CD8-positive, alpha-beta memory T cell (primary cell): ENCODE measurements around the gene PEX11G. TPM values are rescaled to one million over a fixed set of nuclear protein-coding genes. Genes with fewer than 3 reads are reported as not detected.

Source experiments
- CTCF ChIA-PET: fragments of 350-600 bp; sonication (Branson Sonifier 250); formaldehyde crosslinking; loops from one replicate; lab custom pipeline; 2021; ENCODE audit warnings: antibody characterized with exemption; lab: Charles Lee
- POLR2A ChIA-PET: fragments of 350-600 bp; sonication (Branson Sonifier 250); formaldehyde crosslinking; loops from one replicate; lab custom pipeline; 2021; ENCODE audit warnings: antibody characterized with exemption; lab: Charles Lee
- DNase-seq, 5 donors: peaks; one replicate each; pipeline versions ENCODE4 v3.0.0 to v3.0.0-alpha.2; 2020 to 2022; ENCODE audit warnings: mixed read lengths in 1 of 5
- H3K27ac ChIP-seq: one replicate; pipeline ENCODE4 v1.7.0; 2013; ENCODE audit warnings: low read depth, mild to moderate bottlenecking, low read length, moderate library complexity
- H3K27me3 ChIP-seq: 2 replicates; pipeline ENCODE4 v1.7.0; 2013; ENCODE audit warnings: low read length, mild to moderate bottlenecking; ENCODE audit not compliant: insufficient read depth, poor library complexity, severe bottlenecking
- H3K36me3 ChIP-seq: 2 replicates; pipeline ENCODE4 v1.7.0; 2013; ENCODE audit warnings: mild to moderate bottlenecking, low read length, moderate library complexity; ENCODE audit not compliant: insufficient read depth
- H3K4me1 ChIP-seq: 2 replicates; pipeline ENCODE4 v1.7.0; 2013; ENCODE audit warnings: mild to moderate bottlenecking, low read length, moderate library complexity; ENCODE audit not compliant: insufficient read depth
- H3K4me3 ChIP-seq: 2 replicates; pipeline ENCODE4 v1.7.0; 2013; ENCODE audit warnings: mild to moderate bottlenecking, low read length
- H3K9me3 ChIP-seq: 2 replicates; pipeline ENCODE4 v1.7.0; 2013; ENCODE audit warnings: mild to moderate bottlenecking, low read length
- H3K27ac Mint-ChIP-seq, 8 donors: one replicate each; pipeline ENCODE4 v1.8.0; 2020 to 2021; ENCODE audit warnings: mixed read lengths in 8 of 8, mild to moderate bottlenecking in 6 of 8, inconsistent platforms in 3 of 8, moderate library complexity in 3 of 8
- H3K27me3 Mint-ChIP-seq, 2 donors: one replicate each; pipeline ENCODE4 v1.8.0; 2020 to 2021; ENCODE audit warnings: mixed read lengths in 2 of 2, mild to moderate bottlenecking in 1 of 2, moderate library complexity in 1 of 2
- H3K36me3 Mint-ChIP-seq, 3 donors: one replicate each; pipeline ENCODE4 v1.8.0; 2020 to 2021; ENCODE audit warnings: mixed read lengths in 3 of 3, inconsistent platforms in 1 of 3, mild to moderate bottlenecking in 1 of 3
- H3K4me1 Mint-ChIP-seq, 3 donors: one replicate each; pipeline ENCODE4 v1.8.0; 2020 to 2021; ENCODE audit warnings: mixed read lengths in 3 of 3, inconsistent platforms in 1 of 3, mild to moderate bottlenecking in 1 of 3
- H3K4me3 Mint-ChIP-seq, 7 donors: one replicate each; pipeline ENCODE4 v1.8.0; 2020 to 2021; ENCODE audit warnings: mixed read lengths in 7 of 7, mild to moderate bottlenecking in 6 of 7, moderate library complexity in 4 of 7, inconsistent platforms in 2 of 7
- H3K9me3 Mint-ChIP-seq, 5 donors: one replicate each; pipeline ENCODE4 v1.8.0; 2020 to 2022; ENCODE audit warnings: mixed read lengths in 5 of 5, mild to moderate bottlenecking in 3 of 5, moderate library complexity in 2 of 5, inconsistent platforms in 1 of 5
- polyA plus RNA-seq: library from polyadenylated mRNA; unstranded; fragments of 300-500 nt; fragmentation: Illumina TruSeq; gene quantifications from one replicate; pipeline ENCODE4 v1.2.3, GENCODE V29; 2021
- total RNA-seq, 2 experiments: library from RNA; stranded (reverse); gene quantifications; one replicate each; pipeline ENCODE4 v1.2.3, GENCODE V29; 2021

The PEX11G gene
- total and polyA plus RNA-seq, 3 experiments from 2014 or later, result 0.94 to 1.7 (median 0.95) TPM

GRCh38 chr19:7516878-7517277 is 28.0 kb upstream of the PEX11G start:
- H3K9me3 Mint-ChIP-seq, result peaks cover 0 to 1% (median 0%) of the 10 kb centered on the region in 5 donors
- no peak for DNase-seq
- Histone ChIP-seq H3K36me3 (no peaks in the 10 kb centered on the region), H3K27me3 (no peaks in the 10 kb centered on the region), H3K4me1 (peaks cover 8% of the 10 kb centered on the region), H3K9me3 (no peaks in the 10 kb centered on the region), H3K4me3 (no peak overlapping the region), H3K27ac (peak overlapping the region; percentile 4)
- CTCF ChIA-PET, result interaction anchor here (1.4 to 1.5 kb wide), 2 partner anchors 52 to 415 kb away, joined by 4 read pairs; no protein-coding TSS in a partner anchor
- H3K36me3 Mint-ChIP-seq, result peaks cover 0 to 2% (median 0%) of the 10 kb centered on the region in 3 donors
- peaks cover 17 to 20% (median 17%) of the 10 kb centered on the region in 3 donors for H3K4me1 Mint-ChIP-seq
- peak overlapping the region in 4 of 8 donors; percentile 32 to 80 (median 61) for H3K27ac Mint-ChIP-seq
- POLR2A ChIA-PET, result interaction anchor here (0.5 kb wide), 1 partner anchor 36 kb away, joined by 5 read pairs; no protein-coding TSS in a partner anchor
- H3K4me3 Mint-ChIP-seq, result peak overlapping the region; percentile 68 to 82 (median 79)
- H3K27me3 Mint-ChIP-seq, result peaks cover 18 to 20% of the 10 kb centered on the region in 2 donors

DNA sequence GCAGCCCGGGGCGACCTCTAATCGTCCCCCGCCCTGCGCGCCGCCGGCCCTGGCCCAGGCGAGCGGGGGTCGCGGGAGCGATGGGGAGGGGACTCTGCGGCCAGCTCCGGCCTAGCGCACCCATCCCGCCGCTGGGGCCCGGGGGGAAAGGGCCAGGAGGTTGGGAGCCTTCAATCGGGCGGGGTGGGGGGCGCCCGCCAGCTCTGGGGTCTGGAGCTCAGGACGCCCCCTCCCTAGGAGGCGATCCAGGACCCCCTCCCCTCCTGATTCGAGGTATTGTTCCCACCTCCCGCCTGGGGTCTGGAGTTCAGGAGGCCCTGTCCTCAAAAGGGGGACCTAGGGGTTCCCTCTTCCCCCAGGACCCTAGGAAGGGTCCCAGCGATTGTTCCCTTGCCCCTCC is 27.5 kb upstream of the PEX11G start:
- Mint-ChIP-seq H3K4me3 (peak overlapping the region; percentile 68 to 82 (median 79)), H3K27ac (peak overlapping the region in 3 of 8 donors; percentile 36 to 80 (median 63)), H3K9me3 (peaks cover 0 to 1% (median 0%) of the 10 kb centered on the region in 5 donors), H3K36me3 (peaks cover 0 to 2% (median 0%) of the 10 kb centered on the region in 3 donors), H3K27me3 (peaks cover 18 to 20% of the 10 kb centered on the region in 2 donors), H3K4me1 (peaks cover 14 to 18% (median 15%) of the 10 kb centered on the region in 3 donors)
- Histone ChIP-seq H3K27me3 (no peaks in the 10 kb centered on the region), H3K4me1 (peaks cover 5% of the 10 kb centered on the region), H3K27ac (peak overlapping the region; percentile 4), H3K9me3 (no peaks in the 10 kb centered on the region), H3K4me3 (no peak overlapping the region), H3K36me3 (no peaks in the 10 kb centered on the region)
- DNase-seq, result no peak
- CTCF ChIA-PET, result interaction anchor here (1.4 kb wide), 1 partner anchor 414 kb away, joined by 4 read pairs; no protein-coding TSS in a partner anchor
- POLR2A ChIA-PET, result interaction anchor here (0.5 kb wide), 1 partner anchor 36 kb away, joined by 5 read pairs; no protein-coding TSS in a partner anchor

- H3K4me3 ChIP-seq, result peak within 1 kb of the TSS; percentile 42
- H3K4me1 Mint-ChIP-seq, result peaks cover 14 to 18% (median 15%) of the 10 kb centered on the region in 3 donors
- peak within 1 kb of the TSS; percentile 68 to 86 (median 80) for H3K4me3 Mint-ChIP-seq
- no peaks in the 10 kb centered on the region for H3K36me3 ChIP-seq
- peak within 1 kb of the TSS; percentile 4 for H3K27ac ChIP-seq
- ChIA-PET CTCF (no interaction called here), POLR2A (no interaction called here)
- no peaks in the 10 kb centered on the region for H3K27me3 ChIP-seq
- H3K4me1 ChIP-seq, result peaks cover 5% of the 10 kb centered on the region
- no peaks in the 10 kb centered on the region for H3K9me3 ChIP-seq
- DNase-seq, result peak in 2 of 5 donors; percentile 27 to 31
- H3K9me3 Mint-ChIP-seq, result peaks cover 0 to 1% (median 0%) of the 10 kb centered on the region in 5 donors
- peak within 1 kb of the TSS in 7 of 8 donors; percentile 46 to 94 (median 79) for H3K27ac Mint-ChIP-seq
- peaks cover 18 to 20% of the 10 kb centered on the region in 2 donors for H3K27me3 Mint-ChIP-seq
- peaks cover 0 to 2% (median 0%) of the 10 kb centered on the region in 3 donors for H3K36me3 Mint-ChIP-seq
Observed at GRCh38 chr19:7515645-7516151, 26.9 kb upstream of the PEX11G start, which contains the start of gene ZNF358. ZNF358 (plus strand) TSS chr19:7516103; CDS start chr19:7519243, 3,140 bp downstream.

DNA sequence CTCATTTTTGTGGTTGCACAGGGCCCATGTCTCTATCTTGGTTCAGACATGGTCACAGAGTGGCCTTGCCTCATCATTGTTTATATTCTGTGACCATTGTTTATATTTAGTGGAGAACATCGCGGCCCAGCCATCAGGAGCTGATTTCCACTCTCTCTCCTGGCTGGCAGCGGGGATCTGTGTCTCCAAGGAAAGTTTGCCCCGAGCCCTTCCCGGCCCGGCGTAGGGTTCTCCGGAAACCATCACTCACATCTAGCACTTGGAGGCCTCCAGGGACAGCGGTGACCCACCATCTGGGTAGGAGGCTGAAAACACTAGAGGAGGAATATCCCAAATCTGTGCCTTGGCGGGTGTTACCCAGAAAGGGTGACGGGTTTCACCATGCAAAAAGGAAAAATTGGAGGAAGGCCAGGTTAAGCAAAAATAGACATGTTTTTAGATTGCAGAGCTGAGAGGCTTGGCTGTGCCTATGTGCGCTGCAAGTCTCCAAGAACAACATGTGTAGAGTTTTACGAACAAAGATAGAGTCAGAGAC is 26.3 kb upstream of the PEX11G start:
- H3K27ac Mint-ChIP-seq, result peak overlapping the region in 5 of 8 donors; percentile 46 to 88 (median 79)
- H3K4me3 ChIP-seq, result no peak overlapping the region

DNA sequence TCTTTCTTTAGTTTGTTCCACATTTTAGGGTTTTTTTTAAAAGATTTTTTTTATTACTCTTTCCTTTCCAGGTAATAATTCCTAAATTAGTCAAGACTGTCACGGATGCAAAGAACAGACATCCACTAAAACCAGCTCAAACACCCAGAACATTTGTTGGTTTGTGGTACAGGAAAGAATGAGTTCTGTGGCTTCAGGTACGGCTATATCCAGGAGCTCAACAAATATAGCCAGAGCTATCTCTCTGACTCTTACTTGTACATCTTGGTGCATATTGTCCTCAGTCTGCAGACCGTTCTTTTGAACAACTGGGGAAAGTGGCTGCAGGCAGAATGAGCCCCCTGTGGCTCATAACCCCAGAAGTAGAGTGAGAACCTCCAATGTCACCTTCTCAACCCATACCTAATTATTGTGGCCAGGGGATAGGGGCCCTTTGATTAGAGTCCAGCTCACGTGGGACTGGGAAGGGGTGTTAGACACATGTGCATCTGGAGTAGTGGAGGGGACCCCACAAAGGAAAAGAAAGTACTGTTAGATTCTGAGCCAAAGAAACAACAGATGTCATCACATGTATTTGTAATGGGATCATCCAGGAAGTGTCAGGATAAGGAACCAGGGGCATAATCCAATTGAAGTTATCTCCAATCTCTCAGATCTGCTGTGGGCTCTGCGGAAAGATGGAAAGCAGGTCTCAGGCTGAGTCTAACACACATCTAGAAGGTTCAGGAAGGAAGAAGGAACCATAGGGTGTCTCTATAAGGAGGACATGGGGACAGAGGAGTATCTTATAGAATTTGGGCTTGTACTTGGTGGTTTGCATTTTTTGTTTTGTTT is 25.2 kb upstream of the PEX11G start:
- ChIA-PET POLR2A (no interaction called here), CTCF (no interaction called here)
- Histone ChIP-seq H3K4me3 (no peak overlapping the region), H3K27ac (no peak overlapping the region), H3K4me1 (peaks cover 5% of the 10 kb centered on the region), H3K36me3 (no peaks in the 10 kb centered on the region), H3K9me3 (no peaks in the 10 kb centered on the region), H3K27me3 (no peaks in the 10 kb centered on the region)
- no peaks in the 10 kb centered on the region for H3K36me3 Mint-ChIP-seq
- peaks cover 25 to 26% of the 10 kb centered on the region in 2 donors for H3K27me3 Mint-ChIP-seq
- peaks cover 0 to 1% (median 0%) of the 10 kb centered on the region in 5 donors for H3K9me3 Mint-ChIP-seq
- peak overlapping the region in 5 of 7 donors; percentile 1 to 86 (median 5) for H3K4me3 Mint-ChIP-seq
- peaks cover 14 to 18% (median 15%) of the 10 kb centered on the region in 3 donors for H3K4me1 Mint-ChIP-seq
- DNase-seq, result no peak
- H3K27ac Mint-ChIP-seq, result no peak overlapping the region

More for the DNA sequence above, 26.3 kb upstream of the PEX11G start:
- Histone ChIP-seq H3K27me3 (no peaks in the 10 kb centered on the region), H3K9me3 (no peaks in the 10 kb centered on the region), H3K36me3 (no peaks in the 10 kb centered on the region), H3K27ac (no peak overlapping the region), H3K4me1 (peaks cover 5% of the 10 kb centered on the region)
- POLR2A ChIA-PET, result no interaction called here
- Mint-ChIP-seq H3K4me3 (peak overlapping the region; percentile 59 to 86 (median 80)), H3K27me3 (peaks cover 18 to 21% of the 10 kb centered on the region in 2 donors), H3K9me3 (peaks cover 0 to 1% (median 0%) of the 10 kb centered on the region in 5 donors), H3K4me1 (peaks cover 14 to 18% (median 15%) of the 10 kb centered on the region in 3 donors), H3K36me3 (peaks cover 0 to 2% (median 0%) of the 10 kb centered on the region in 3 donors)
- CTCF ChIA-PET, result no interaction called here
- DNase-seq, result no peak

DNA sequence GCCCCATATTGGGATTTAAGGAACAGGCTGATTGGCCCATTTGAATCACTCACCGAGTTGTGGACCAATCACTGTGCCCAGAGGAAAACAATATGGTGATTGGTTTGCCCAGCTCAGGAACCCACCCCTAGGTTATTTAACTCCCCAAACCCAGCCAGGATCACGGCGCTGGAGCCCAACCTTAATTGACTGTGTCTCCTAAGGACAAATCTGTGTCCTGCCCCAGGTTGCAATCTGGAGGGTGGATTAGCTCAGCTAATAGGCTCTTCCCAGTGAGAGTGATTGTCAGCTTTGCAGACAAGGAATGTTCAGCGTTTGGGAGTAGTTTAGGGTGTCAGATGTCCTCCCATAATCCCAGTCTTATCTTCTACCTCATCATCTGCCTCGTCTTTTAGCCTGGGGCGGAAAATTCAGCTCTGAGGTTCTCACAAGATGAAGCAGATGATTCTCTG is 23.6 kb upstream of the PEX11G start:
- Histone ChIP-seq H3K4me3 (no peak overlapping the region), H3K36me3 (no peaks in the 10 kb centered on the region), H3K27ac (no peak overlapping the region), H3K4me1 (peaks cover 5% of the 10 kb centered on the region), H3K9me3 (no peaks in the 10 kb centered on the region), H3K27me3 (no peaks in the 10 kb centered on the region)
- Mint-ChIP-seq H3K27ac (no peak overlapping the region), H3K27me3 (peaks cover 19 to 31% of the 10 kb centered on the region in 2 donors), H3K4me1 (peaks cover 11 to 15% (median 14%) of the 10 kb centered on the region in 3 donors), H3K9me3 (peaks cover 0 to 1% (median 0%) of the 10 kb centered on the region in 5 donors), H3K4me3 (no peak overlapping the region), H3K36me3 (no peaks in the 10 kb centered on the region)
- ChIA-PET CTCF (no interaction called here), POLR2A (interaction anchor here (0.6 kb wide), 1 partner anchor 444 kb away, joined by 9 read pairs; no protein-coding TSS in a partner anchor)
- DNase-seq, result no peak

GRCh38 chr19:7509625-7510024 is 20.8 kb upstream of the PEX11G start:
- ChIA-PET POLR2A (no interaction called here), CTCF (no interaction called here)
- Histone ChIP-seq H3K27me3 (peaks cover 9% of the 10 kb centered on the region), H3K9me3 (no peaks in the 10 kb centered on the region), H3K27ac (no peak overlapping the region), H3K4me3 (no peak overlapping the region), H3K4me1 (peaks cover 8% of the 10 kb centered on the region), H3K36me3 (no peaks in the 10 kb centered on the region)
- Mint-ChIP-seq H3K27ac (peak overlapping the region in 1 of 8 donors; percentile 1), H3K36me3 (no peaks in the 10 kb centered on the region), H3K4me3 (no peak overlapping the region), H3K9me3 (no peaks in the 10 kb centered on the region), H3K4me1 (peaks cover 7 to 12% (median 8%) of the 10 kb centered on the region in 3 donors), H3K27me3 (peaks cover 29 to 38% of the 10 kb centered on the region in 2 donors)
- no peak for DNase-seq
